K562 (cell line): ENCODE results near the gene NCMAP. TPM values are rescaled to one million over a fixed set of nuclear protein-coding genes. Genes with fewer than 3 reads are reported as not detected.

Source experiments
- ATAC-seq: fragments of 200-7000 bp; cut with Tn5 transposase; 3 replicates; pipeline ENCODE4 v1.9.1; 2020; ENCODE audit warnings: moderate library complexity
- BruUV-seq: library from RNA; stranded (reverse); fragments of 400-500 nt; replicated peaks from 2 replicates; lab custom pipeline; 2021; lab: Mats Ljungman, UMichigan
- CTCF ChIA-PET: fragments of 300-600 bp; formaldehyde crosslinking; extraction: SDS; loops from one replicate; lab custom pipeline; 2021; ENCODE audit warnings: low intra/inter-chr PET ratio; lab: Yijun Ruan, JAX
- POLR2A ChIA-PET: fragments of 300-600, 350-650 bp; sonication (Branson Sonifier 250); formaldehyde crosslinking; extraction: SDS; loops from one replicate; lab custom pipeline; 2021; ENCODE audit warnings: antibody characterized with exemption, inconsistent platforms; lab: Yijun Ruan, JAX
- DNase-seq, 4 experiments: peaks; one replicate each; pipeline versions ENCODE4 v3.0.0 to v3.0.0-alpha.2; 2011 to 2018; ENCODE audit warnings: low spot score in 3 of 4, mixed read lengths in 3 of 4; ENCODE audit errors: extremely low read depth in 1 of 4
- FAIRE-seq: peaks from 2 replicates; lab custom pipeline; 2011; peaks lifted over from hg19 to GRCh38; lab: Jason Lieb, UNC
- H2AFZ ChIP-seq: 2 replicates; pipeline ENCODE4 v1.6.0; 2011; ENCODE audit warnings: low read depth, low read length, control low read depth, inconsistent platforms
- H3K27ac ChIP-seq: fragments of 200-600 bp; 3 replicates; pipeline ENCODE4 v1.8.0; 2011; ENCODE audit warnings: low read depth, mild to moderate bottlenecking, control low read depth, inconsistent platforms, low read length, moderate library complexity, mixed read lengths; ENCODE audit errors: extremely low read depth
- H3K27me3 ChIP-seq, 2 experiments: fragments of 300-600 bp in 1 of 2; 2 replicates in 1 of 2; 3 replicates in 1 of 2; pipeline versions ENCODE4 v1.6.0 to v1.8.0; 2011; ENCODE audit warnings: inconsistent platforms in 2 of 2, low read length in 2 of 2, mild to moderate bottlenecking in 1 of 2, mixed read lengths in 1 of 2, moderate library complexity in 1 of 2; ENCODE audit not compliant: control insufficient read depth in 2 of 2, insufficient read depth in 2 of 2
- H3K36me3 ChIP-seq: fragments of 300-600 bp; 3 replicates; pipeline ENCODE4 v1.8.0; 2011; ENCODE audit warnings: mild to moderate bottlenecking, low read length, inconsistent platforms; ENCODE audit not compliant: control insufficient read depth, insufficient read depth
- H3K4me1 ChIP-seq, 2 experiments: fragments of 200-600 bp in 1 of 2; replicated peaks in 1 of 2; 2 replicates in 1 of 2; 3 replicates in 1 of 2; pipeline versions ENCODE4 v1.5.1 to v1.8.0; 2011; ENCODE audit warnings: inconsistent platforms in 2 of 2, low read length in 2 of 2, mild to moderate bottlenecking in 1 of 2, mixed read lengths in 1 of 2, moderate library complexity in 1 of 2; ENCODE audit not compliant: control insufficient read depth in 2 of 2, insufficient read depth in 2 of 2
- H3K4me2 ChIP-seq: 2 replicates; pipeline ENCODE4 v1.6.1; 2011; ENCODE audit warnings: low read length, control low read depth, inconsistent platforms, mixed read lengths; ENCODE audit not compliant: insufficient read depth
- H3K4me3 ChIP-seq: fragments of 200-600 bp; sonication (generic), shearing (Covaris generic); 2 replicates; pipeline ENCODE4 v1.5.1; 2016; ENCODE audit warnings: control low read depth, inconsistent platforms
- H3K79me2 ChIP-seq: fragments of 200-600 bp; 3 replicates; pipeline ENCODE4 v1.8.0; 2011; ENCODE audit warnings: low read length, inconsistent platforms; ENCODE audit not compliant: control insufficient read depth, insufficient read depth
- H3K9ac ChIP-seq, 2 experiments: 2 replicates each; pipeline versions ENCODE4 v1.6.0 to v1.6.1; 2011; ENCODE audit warnings: low read depth in 2 of 2, low read length in 2 of 2, control low read depth in 1 of 2, inconsistent platforms in 1 of 2, mild to moderate bottlenecking in 1 of 2, mixed read lengths in 1 of 2; ENCODE audit not compliant: insufficient read depth in 1 of 2
- H3K9me1 ChIP-seq: one replicate; pipeline ENCODE4 v1.6.0; 2011; ENCODE audit warnings: inconsistent platforms, mild to moderate bottlenecking, low read length, moderate library complexity; ENCODE audit not compliant: control insufficient read depth, insufficient read depth
- H3K9me3 ChIP-seq: replicated peaks from 2 replicates; pipeline ENCODE4 v1.5.1; 2011; ENCODE audit warnings: low read depth, low read length, inconsistent platforms; ENCODE audit not compliant: control insufficient read depth, insufficient read depth
- H4K20me1 ChIP-seq: replicated peaks from 2 replicates; pipeline ENCODE4 v1.6.1; 2011; ENCODE audit warnings: low read length, inconsistent platforms, mixed read lengths; ENCODE audit not compliant: control insufficient read depth, insufficient read depth
- BRD4 ChIP-seq: fragments of 200-600 bp; sonication (generic); IDR thresholded peaks from 2 replicates; pipeline ENCODE4 v1.6.1; 2017; ENCODE audit warnings: inconsistent platforms
- CBX1 ChIP-seq: sonication (generic); IDR thresholded peaks from 2 replicates; pipeline ENCODE4 v1.6.1; 2016; ENCODE audit warnings: antibody characterized with exemption, low read depth, mild to moderate bottlenecking
- ETV5 ChIP-seq: sonication (generic); formaldehyde crosslinking; IDR thresholded peaks from 2 replicates; pipeline ENCODE4 v1.4.0; 2020; ENCODE audit warnings: low read depth, mild to moderate bottlenecking, missing genetic modification reagents
- FOXM1 ChIP-seq, 2 experiments: fragments of 450-650 bp in 1 of 2; sonication (generic) in 1 of 2; formaldehyde crosslinking in 1 of 2; IDR thresholded peaks; 2 replicates each; pipeline versions ENCODE4 v1.6.1 to v1.9.0; 2017 to 2022; ENCODE audit warnings: low read depth in 2 of 2, mild to moderate bottlenecking in 2 of 2, missing genetic modification reagents in 1 of 2, moderate library complexity in 1 of 2
- IRF9 ChIP-seq: fragments of 450-650 bp; IDR thresholded peaks from 2 replicates; pipeline ENCODE4 v1.6.1; 2016; ENCODE audit warnings: missing biosample characterization, missing genetic modification characterization
- LCOR ChIP-seq: sonication (generic); formaldehyde crosslinking; IDR thresholded peaks from 2 replicates; pipeline ENCODE4 v1.8.0; 2022; ENCODE audit warnings: mild to moderate bottlenecking, missing genetic modification reagents
- PHF20 ChIP-seq: fragments of 450-650 bp; IDR thresholded peaks from 2 replicates; pipeline ENCODE4 v1.6.1; 2018; ENCODE audit not compliant: partially characterized antibody
- VEZF1 ChIP-seq: fragments of 200-800 bp; sonication (Bioruptor generic); IDR thresholded peaks from 2 replicates; pipeline ENCODE4 v1.6.1; 2017; ENCODE audit warnings: missing genetic modification characterization, missing compliant biosample characterization
- ZBTB1 ChIP-seq: sonication (generic); formaldehyde crosslinking; IDR thresholded peaks from 2 replicates; pipeline ENCODE4 v1.8.1; 2023; ENCODE audit warnings: missing genetic modification reagents, low read depth, mild to moderate bottlenecking, borderline replicate concordance
- ZEB2 ChIP-seq: fragments of 450-650 bp; IDR thresholded peaks from 2 replicates; pipeline ENCODE4 v1.6.1; 2016
- WGBS: fragments of 100-300 bp; shearing (Covaris generic); methylation state at CpG from one replicate; pipeline ENCODE4 v1.1.6; 2016; ENCODE audit warnings: low coverage, mixed read lengths; ENCODE audit not compliant: insufficient coverage; ENCODE audit errors: missing lambda C conversion rate; 5-methylcytosine and 5-hydroxymethylcytosine counted together
- in situ Hi-C: fragments of 300-500 bp; cut with MboI; formaldehyde crosslinking; loops from 4 replicates; pipeline ENCODE4 v1.15.0; 2018; ENCODE audit warnings: inconsistent platforms, mixed read lengths
- intact Hi-C: fragments of 100-400 bp; cut with micrococcal nuclease; formaldehyde crosslinking; loops from 2 replicates; pipeline ENCODE4 v1.14.2; 2022
- polyA plus RNA-seq, 8 experiments: library from polyadenylated mRNA; depleted of rRNA in 4 of 8; stranded (reverse) in 5 of 8; unstranded in 3 of 8; fragments of >200 nt; fragmentation: Nextera tagmentation in 2 of 8; fragmentation: Illumina TruSeq in 1 of 8; extraction: Ambion mirVana in 2 of 8; extraction: Trizol in 1 of 8; gene quantifications; 2 replicates each; pipeline versions ENCODE4 v1.2.1 to v1.2.3, GENCODE V29; 2011 to 2014; ENCODE audit warnings: inconsistent platforms in 1 of 8, missing spikeins in 1 of 8
- total RNA-seq, 7 experiments: library from RNA; depleted of rRNA in 6 of 7; stranded (reverse); fragments of >200 nt in 6 of 7; fragmentation: Illumina TruSeq in 2 of 7; extraction: Trizol in 2 of 7; gene quantifications; 2 replicates each; pipeline versions ENCODE4 v1.2.1 to v1.2.3, GENCODE V29; 2011 to 2021; ENCODE audit warnings: low replicate concordance in 1 of 7
- TF ChIP-seq, protein P1 (sequence below), 2 experiments: fragments of 450-650 bp; IDR thresholded peaks; 2 replicates each; pipeline ENCODE4 v1.6.1; 2018; ENCODE audit warnings: mild to moderate bottlenecking in 2 of 2, low read depth in 1 of 2; ENCODE audit not compliant: partially characterized antibody in 2 of 2
- TF ChIP-seq, protein P2 (sequence below): sonication (generic); formaldehyde crosslinking; IDR thresholded peaks from 2 replicates; pipeline ENCODE4 v1.5.0; 2020; ENCODE audit warnings: missing genetic modification reagents

Gene NCMAP
- total and polyA plus RNA-seq, 9 of the 15 experiments (the other 6 are each of a cell fraction or from before 2014, with no cell fraction given), result 0.03 TPM; not detected in 8

GRCh38 chr1:24643363-24644099 is 87.6 kb downstream of the NCMAP start:
- WGBS, result 1% methylated on average over 42 of the region's 53 CpGs
- in situ Hi-C loops, result no loop called here
- Histone ChIP-seq H3K9me3 (no peaks in the 10 kb centered on the region), H3K79me2 (peaks cover 64% of the 10 kb centered on the region), H3K4me2 (peak overlapping the region; percentile 96), H3K27me3 (no peaks in the 10 kb centered on the region), H3K36me3 (peaks cover 46% of the 10 kb centered on the region), H3K9ac (peak overlapping the region; percentile 94 to 98), H3K4me1 (peaks cover 19% of the 10 kb centered on the region in 2 experiments), H2AFZ (peak overlapping the region; percentile 71), H3K4me3 (peak overlapping the region; percentile 96), H3K9me1 (no peaks in the 10 kb centered on the region), H4K20me1 (peaks cover 21% of the 10 kb centered on the region), H3K27ac (peak overlapping the region; percentile 91)
- ATAC-seq (peak; percentile 65), DNase-seq (peak; percentile 52 to 75 (median 71)), FAIRE-seq (no peak)
- POLR2A ChIA-PET, result interaction anchor here (0.6 to 1.3 kb wide), 8 partner anchors 10 to 1229 kb away, joined by 3 to 5 read pairs (median 4); partner anchors contain the start of gene CLIC4
- no TSS peak for BruUV-seq
- CTCF ChIA-PET, result interaction anchor here (1.6 kb wide), 1 partner anchor 204 kb away, joined by 3 read pairs; no protein-coding TSS in a partner anchor
- intact Hi-C loops, result loop anchor here (5.0 kb wide), 1 partner anchor 104 kb away; the partner anchor contains the start of gene CLIC4
- peak; percentile 10; the same call in 1 of the 2 replicates for TF ChIP-seq ETV5
- peak; percentile 50 for TF ChIP-seq PHF20
- peak; percentile 40 for TF ChIP-seq FOXM1 (IDR thresholded peaks at IDR 0.05; ENCODE audit: low read depth)
- TF ChIP-seq FOXM1 (CRISPR knock-in tag; IDR thresholded peaks at IDR 0.05; ENCODE audit: low read depth), result no peak; the same call in 1 of the 2 replicates
- TF ChIP-seq, protein P1, sequence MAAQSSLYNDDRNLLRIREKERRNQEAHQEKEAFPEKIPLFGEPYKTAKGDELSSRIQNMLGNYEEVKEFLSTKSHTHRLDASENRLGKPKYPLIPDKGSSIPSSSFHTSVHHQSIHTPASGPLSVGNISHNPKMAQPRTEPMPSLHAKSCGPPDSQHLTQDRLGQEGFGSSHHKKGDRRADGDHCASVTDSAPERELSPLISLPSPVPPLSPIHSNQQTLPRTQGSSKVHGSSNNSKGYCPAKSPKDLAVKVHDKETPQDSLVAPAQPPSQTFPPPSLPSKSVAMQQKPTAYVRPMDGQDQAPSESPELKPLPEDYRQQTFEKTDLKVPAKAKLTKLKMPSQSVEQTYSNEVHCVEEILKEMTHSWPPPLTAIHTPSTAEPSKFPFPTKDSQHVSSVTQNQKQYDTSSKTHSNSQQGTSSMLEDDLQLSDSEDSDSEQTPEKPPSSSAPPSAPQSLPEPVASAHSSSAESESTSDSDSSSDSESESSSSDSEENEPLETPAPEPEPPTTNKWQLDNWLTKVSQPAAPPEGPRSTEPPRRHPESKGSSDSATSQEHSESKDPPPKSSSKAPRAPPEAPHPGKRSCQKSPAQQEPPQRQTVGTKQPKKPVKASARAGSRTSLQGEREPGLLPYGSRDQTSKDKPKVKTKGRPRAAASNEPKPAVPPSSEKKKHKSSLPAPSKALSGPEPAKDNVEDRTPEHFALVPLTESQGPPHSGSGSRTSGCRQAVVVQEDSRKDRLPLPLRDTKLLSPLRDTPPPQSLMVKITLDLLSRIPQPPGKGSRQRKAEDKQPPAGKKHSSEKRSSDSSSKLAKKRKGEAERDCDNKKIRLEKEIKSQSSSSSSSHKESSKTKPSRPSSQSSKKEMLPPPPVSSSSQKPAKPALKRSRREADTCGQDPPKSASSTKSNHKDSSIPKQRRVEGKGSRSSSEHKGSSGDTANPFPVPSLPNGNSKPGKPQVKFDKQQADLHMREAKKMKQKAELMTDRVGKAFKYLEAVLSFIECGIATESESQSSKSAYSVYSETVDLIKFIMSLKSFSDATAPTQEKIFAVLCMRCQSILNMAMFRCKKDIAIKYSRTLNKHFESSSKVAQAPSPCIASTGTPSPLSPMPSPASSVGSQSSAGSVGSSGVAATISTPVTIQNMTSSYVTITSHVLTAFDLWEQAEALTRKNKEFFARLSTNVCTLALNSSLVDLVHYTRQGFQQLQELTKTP (IDR thresholded peaks at IDR 0.05; ENCODE audit: low read depth in 1 of 2, partially characterized antibody in 2 of 2), result no peak
- peak; percentile 61; the same call in 1 of the 2 replicates for TF ChIP-seq ZBTB1 (CRISPR knock-in tag)
- peak; percentile 94 for TF ChIP-seq BRD4
- TF ChIP-seq VEZF1, result peak; percentile 93
- TF ChIP-seq IRF9 (tag), result no peak
- TF ChIP-seq, protein P2, sequence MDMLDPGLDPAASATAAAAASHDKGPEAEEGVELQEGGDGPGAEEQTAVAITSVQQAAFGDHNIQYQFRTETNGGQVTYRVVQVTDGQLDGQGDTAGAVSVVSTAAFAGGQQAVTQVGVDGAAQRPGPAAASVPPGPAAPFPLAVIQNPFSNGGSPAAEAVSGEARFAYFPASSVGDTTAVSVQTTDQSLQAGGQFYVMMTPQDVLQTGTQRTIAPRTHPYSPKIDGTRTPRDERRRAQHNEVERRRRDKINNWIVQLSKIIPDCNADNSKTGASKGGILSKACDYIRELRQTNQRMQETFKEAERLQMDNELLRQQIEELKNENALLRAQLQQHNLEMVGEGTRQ, result peak; percentile 6; the same call in 1 of the 2 replicates
- 0 out of 2 replicates have a peak, but pooled peaks have one; percentile 19 for TF ChIP-seq CBX1
- no peak for TF ChIP-seq ZEB2
- TF ChIP-seq LCOR, result peak; percentile 21; the same call in 1 of the 2 replicates
